NT2/D1 (cell line): ENCODE data around the gene FRMD4B.

Experiments used
- SUZ12 ChIP-seq: IDR thresholded peaks from 2 replicates; pipeline ENCODE4 v1.6.1; 2011; ENCODE audit not compliant: insufficient read length, insufficient read depth; ENCODE audit errors: extremely low read depth
- YY1 ChIP-seq: IDR thresholded peaks from 2 replicates; pipeline ENCODE4 v1.6.1; 2011; ENCODE audit not compliant: insufficient read length, insufficient read depth
- ZNF274 ChIP-seq: IDR thresholded peaks from 2 replicates; pipeline ENCODE4 v1.6.1; 2011; ENCODE audit warnings: mild to moderate bottlenecking, low read depth, low read length

DNA sequence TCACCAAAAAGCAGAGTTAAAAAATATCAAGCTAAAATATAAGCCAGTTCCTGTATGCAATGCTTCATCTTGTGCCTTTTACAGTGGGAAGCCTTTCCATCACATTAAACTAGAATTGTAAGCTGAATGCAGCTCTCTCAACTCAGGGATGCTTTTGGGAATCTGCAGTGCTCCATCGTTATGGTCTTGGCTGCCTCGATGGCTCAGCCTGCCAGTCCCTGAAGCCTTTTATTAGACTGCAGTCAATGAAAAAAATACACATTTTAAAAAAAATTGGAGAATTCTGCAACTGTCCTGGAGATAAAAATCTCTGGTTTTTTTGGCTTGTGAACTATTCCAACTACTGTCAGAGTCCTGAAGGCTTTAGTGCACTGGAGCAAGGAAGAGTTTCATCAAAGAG, 53.0 kb downstream of the FRMD4B start:
- TF ChIP-seq SUZ12 (no peak), ZNF274 (no peak), YY1 (no peak)
